Omental fat pad (tissue), 4 donors: ENCODE data around the gene CAPN12. TPM values are rescaled to one million over a fixed set of nuclear protein-coding genes. Genes with fewer than 3 reads are reported as not detected.

ENCODE experiments used
- ATAC-seq: fragments of 150-250 bp; one replicate; pipeline ENCODE4 v1.9.1; 2016; ENCODE audit warnings: mild to moderate bottlenecking, moderate library complexity; ENCODE audit not compliant: low FRiP score
- DNase-seq: peaks from one replicate; pipeline ENCODE4 v3.0.0-alpha.2; 2019; ENCODE audit warnings: low spot score
- total RNA-seq, 4 donors: library from RNA; depleted of rRNA; stranded (reverse); fragments of >200 nt; gene quantifications; one replicate each; pipeline ENCODE4 v1.1.0, GENCODE V29; 2016
- TF ChIP-seq, protein P1 (sequence below), 3 donors: fragments of 450-650 bp; IDR thresholded peaks; one replicate each; pipeline ENCODE4 v1.5.1; 2016 to 2017; ENCODE audit warnings: antibody characterized with exemption in 3 of 3, mild to moderate bottlenecking in 3 of 3, moderate library complexity in 2 of 3

The CAPN12 gene
- total RNA-seq, 4 donors from 2014 or later: 1.0 to 2.5 (median 1.4) TPM

DNA sequence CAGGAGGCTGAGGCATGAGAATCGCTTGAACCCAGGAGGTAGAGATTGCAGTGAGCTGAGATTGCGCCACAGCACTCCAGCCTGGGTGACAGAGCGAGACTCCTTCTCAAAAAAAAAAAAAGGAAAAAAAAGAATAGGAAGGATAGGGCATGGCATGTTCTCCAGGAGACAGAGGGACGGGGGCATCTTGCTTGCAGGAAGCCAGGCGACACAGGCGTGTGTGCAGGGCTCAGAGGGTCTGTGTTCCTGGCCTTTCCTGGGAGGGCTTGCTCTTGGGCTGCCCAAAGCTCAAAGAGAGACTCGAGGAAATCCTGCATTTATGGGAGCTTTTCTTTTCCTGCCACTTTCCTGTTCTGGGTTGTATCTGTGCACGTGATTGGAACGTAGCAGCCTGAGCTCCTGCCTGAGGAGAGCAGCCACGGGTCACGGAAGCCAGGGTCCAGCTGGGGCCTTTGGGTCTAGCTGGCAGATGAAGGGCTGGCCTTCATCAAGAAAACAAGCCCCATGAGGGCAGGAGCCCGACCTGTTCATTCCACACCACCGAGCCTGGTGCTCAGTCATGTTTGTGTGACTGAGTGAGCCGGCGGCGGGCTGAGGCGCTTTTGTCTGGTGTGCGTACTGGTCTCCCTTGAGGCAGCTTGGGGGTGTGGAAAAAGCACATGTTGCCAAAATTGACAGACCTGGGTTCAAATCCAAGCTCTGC lies 44.5 kb downstream of the CAPN12 start:
- TF ChIP-seq, protein P1, sequence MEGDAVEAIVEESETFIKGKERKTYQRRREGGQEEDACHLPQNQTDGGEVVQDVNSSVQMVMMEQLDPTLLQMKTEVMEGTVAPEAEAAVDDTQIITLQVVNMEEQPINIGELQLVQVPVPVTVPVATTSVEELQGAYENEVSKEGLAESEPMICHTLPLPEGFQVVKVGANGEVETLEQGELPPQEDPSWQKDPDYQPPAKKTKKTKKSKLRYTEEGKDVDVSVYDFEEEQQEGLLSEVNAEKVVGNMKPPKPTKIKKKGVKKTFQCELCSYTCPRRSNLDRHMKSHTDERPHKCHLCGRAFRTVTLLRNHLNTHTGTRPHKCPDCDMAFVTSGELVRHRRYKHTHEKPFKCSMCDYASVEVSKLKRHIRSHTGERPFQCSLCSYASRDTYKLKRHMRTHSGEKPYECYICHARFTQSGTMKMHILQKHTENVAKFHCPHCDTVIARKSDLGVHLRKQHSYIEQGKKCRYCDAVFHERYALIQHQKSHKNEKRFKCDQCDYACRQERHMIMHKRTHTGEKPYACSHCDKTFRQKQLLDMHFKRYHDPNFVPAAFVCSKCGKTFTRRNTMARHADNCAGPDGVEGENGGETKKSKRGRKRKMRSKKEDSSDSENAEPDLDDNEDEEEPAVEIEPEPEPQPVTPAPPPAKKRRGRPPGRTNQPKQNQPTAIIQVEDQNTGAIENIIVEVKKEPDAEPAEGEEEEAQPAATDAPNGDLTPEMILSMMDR (IDR thresholded peaks at IDR 0.05): no peak
- ATAC-seq (no peak), DNase-seq (no peak)

DNA sequence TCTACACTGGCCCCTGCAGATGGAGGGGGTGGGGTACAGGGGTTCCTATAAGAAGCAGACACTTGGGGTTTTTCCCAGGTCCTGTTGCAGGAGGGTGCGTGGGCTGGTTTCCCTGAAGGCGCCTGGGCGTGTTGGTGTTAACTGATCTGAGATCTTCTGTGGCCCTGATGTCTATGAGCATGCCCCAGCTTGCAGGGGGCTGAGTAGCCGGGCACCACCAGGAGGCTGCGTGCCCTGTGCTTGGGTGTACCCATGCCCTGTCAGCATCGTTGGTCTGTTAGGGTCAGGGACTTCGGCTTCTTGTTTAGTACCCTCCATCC lies 45.3 kb downstream of the CAPN12 start:
- DNase-seq (no peak), ATAC-seq (no peak)
- TF ChIP-seq, protein P1 (IDR thresholded peaks at IDR 0.05): no peak

DNA sequence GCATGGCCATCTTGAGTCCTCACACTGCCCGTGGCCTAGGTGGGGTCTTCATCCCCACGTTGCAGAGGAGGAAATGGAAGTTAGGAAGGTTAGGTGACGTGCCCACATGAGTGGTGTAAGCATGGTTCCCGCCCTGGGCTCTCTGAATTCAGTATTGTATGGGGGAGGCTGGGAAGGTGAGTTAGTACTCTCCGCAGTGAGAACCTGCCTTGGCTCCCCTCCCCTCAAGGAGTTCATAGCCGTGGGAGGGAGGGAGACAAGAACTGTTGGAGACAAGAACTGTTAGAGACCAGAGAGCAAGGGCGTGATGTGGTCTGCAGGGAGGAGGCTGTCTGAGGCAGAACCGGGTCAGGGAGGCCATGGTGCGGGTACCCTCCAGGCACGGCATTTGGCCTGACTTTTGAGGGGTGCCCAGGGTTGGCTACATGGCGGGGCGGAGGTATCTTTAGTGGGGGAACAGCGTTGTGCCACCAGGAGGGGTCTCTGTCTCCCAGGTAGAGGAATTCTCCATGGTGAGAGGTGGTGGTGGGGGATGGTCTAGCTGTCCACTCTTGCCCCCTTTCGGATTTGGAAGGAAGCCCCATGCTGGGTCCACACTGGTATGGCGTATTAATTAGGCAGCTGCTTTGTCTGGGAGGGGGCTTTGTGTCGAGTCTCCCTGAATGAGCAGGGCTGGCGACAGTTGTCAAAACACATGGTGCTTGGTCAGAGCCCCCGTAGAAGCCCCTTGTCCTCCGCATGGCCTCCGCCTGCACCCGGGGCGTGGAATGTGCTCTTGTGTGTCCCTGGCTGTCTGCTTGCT lies 45.8 kb downstream of the CAPN12 start:
- TF ChIP-seq, protein P1 (IDR thresholded peaks at IDR 0.05): no peak
- no peak for ATAC-seq
- DNase-seq: no peak

DNA sequence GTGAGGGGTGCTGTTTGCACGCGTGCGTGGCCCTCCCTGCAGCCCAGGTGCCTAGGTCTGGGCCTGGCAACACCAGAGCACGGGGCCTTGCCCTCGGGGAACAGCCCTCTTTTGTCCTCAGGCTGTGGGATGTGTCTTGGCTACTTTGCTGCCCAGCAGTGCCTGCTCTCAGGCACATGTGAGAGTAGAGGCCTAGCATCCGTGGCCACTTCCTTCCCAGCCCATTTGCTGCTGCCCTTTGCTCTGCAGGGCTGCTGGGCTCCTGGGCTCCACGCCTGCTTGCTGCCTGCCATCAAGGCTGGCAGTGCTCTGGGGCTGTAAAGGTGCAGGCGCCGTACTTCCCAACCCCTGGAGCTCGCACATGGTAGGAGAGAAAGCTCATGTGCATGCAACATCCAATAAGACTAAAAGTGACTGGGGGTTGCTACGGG lies 46.6 kb downstream of the CAPN12 start:
- TF ChIP-seq, protein P1 (IDR thresholded peaks at IDR 0.05): no peak
- no peak for ATAC-seq
- no peak for DNase-seq

DNA sequence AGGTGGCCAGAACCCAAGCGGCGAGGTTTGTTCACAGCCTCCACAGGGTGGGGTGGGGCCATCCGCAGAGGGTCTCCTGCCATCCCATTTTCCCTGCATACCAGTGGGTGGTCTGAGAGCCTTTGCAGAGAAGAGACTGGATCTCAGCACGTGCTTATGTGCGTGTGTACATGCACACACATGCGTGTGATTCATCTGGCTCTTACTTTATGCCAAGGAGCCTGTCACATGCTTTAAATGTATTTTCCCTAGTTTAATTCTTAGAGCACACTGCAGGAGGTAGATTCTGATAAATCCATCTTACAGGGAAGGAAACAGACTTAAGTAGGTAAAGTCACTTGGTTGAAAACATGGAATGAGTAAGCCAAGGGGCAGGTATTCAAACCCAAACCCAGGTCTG lies 47.1 kb downstream of the CAPN12 start:
- TF ChIP-seq, protein P1 (IDR thresholded peaks at IDR 0.05): no peak
- no peak for ATAC-seq
- DNase-seq: no peak

DNA sequence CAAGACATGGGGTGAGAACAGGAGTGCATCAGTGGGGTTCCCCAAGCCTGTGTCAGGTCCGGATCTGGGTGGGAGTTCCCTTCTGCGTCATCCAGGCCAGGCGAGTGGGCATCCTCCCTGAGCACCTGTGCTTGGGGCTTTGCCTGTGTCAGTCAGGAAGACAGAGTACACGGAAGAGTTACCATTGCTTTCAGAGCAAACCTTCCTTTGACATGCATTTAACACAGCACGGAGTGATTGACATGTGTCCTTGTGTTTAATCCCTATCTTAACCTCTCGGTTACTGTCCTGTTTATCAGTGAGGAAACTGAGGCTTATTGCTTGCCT lies 47.6 kb downstream of the CAPN12 start:
- TF ChIP-seq, protein P1 (IDR thresholded peaks at IDR 0.05): no peak

More for the DNA sequence above, 47.6 kb downstream of the CAPN12 start:
- DNase-seq: no peak
- ATAC-seq: no peak
